NCI-H748 (cell line): ENCODE results near the gene DSG1.
A peak's percentile ranks its signal among the peaks of the same experiment; 100 is the strongest.
"Not testable (repeated sequence)": the region's sequence is repeated elsewhere in the genome, so short reads cannot be mapped to it uniquely, and the experiment has no call there.

ENCODE experiments used
- DNase-seq: peaks from one replicate; lab custom pipeline; 2025; ENCODE audit not compliant: unreplicated experiment; lab: John Stamatoyannopoulos, UW

Gene DSG1

GRCh38 chr18:31343454-31343853 lies 25.5 kb downstream of the DSG1 start:
- DNase-seq = no peak

- not testable (repeated sequence) for DNase-seq
Observed at GRCh38 chr18:31353336-31353735, 35.4 kb downstream of the DSG1 start.

- DNase-seq = no peak
Observed at GRCh38 chr18:31354990-31355389, 37.0 kb downstream of the DSG1 start.

GRCh38 chr18:31356025-31356424 lies 38.1 kb downstream of the DSG1 start:
- DNase-seq = no peak

- DNase-seq = no peak
Observed at GRCh38 chr18:31364190-31364589, 46.2 kb downstream of the DSG1 start.

GRCh38 chr18:31369478-31369877 lies 51.5 kb downstream of the DSG1 start:
- DNase-seq = no peak

- DNase-seq = no peak
Observed at GRCh38 chr18:31371989-31372388, 54.0 kb downstream of the DSG1 start.

- DNase-seq = no peak
Observed at GRCh38 chr18:31373641-31374040, 55.7 kb downstream of the DSG1 start.

- no peak for DNase-seq
Observed at GRCh38 chr18:31376477-31376876, 58.5 kb downstream of the DSG1 start, which contains the start of gene DSG4. TSS of gene DSG4 (plus strand) at chr18:31376777. CDS start at chr18:31376912, 135 bp downstream.

GRCh38 chr18:31380912-31381311 lies 63.0 kb downstream of the DSG1 start:
- DNase-seq = no peak

- no peak for DNase-seq
Observed at GRCh38 chr18:31382107-31382506, 64.1 kb downstream of the DSG1 start.

GRCh38 chr18:31386741-31387140 lies 68.8 kb downstream of the DSG1 start:
- no peak for DNase-seq

- no peak for DNase-seq
Observed at GRCh38 chr18:31393286-31393685, 75.3 kb downstream of the DSG1 start.

GRCh38 chr18:31396796-31397612 lies 79.0 kb downstream of the DSG1 start:
- peak; percentile 22 for DNase-seq

- no peak for DNase-seq
Observed at GRCh38 chr18:31398191-31398590, 80.2 kb downstream of the DSG1 start.

- DNase-seq = no peak
Observed at GRCh38 chr18:31399306-31400032, 81.5 kb downstream of the DSG1 start.

- no peak for DNase-seq
Observed at GRCh38 chr18:31401156-31402025, 83.4 kb downstream of the DSG1 start.

GRCh38 chr18:31402026-31402373 lies 84.0 kb downstream of the DSG1 start:
- no peak for DNase-seq

GRCh38 chr18:31403409-31403808 lies 85.4 kb downstream of the DSG1 start:
- no peak for DNase-seq
